Measurements from ENCODE around the gene SRPK2.

DNA sequence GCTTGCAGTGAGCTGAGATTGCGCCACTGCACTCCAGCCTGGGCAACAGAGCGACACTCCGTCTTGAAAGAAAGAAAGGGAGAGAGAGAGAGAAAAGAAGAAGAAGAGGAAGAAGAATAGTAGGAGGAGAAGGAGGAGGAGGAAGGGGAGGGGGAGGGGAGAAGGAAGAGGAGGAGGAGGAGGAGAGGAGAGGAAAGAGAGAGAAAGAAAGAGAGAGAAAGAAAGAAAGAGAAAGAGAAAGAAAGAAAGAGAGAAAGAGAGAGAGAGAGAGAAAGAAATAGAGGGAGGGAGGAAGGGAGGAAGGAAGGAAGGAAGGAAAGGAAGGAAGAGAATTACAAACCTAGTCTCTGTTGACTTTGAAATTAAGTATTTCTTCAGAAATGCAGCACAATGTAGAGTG lies 7.8 kb upstream of the SRPK2 start:
- TF ChIP-seq, protein P1, sequence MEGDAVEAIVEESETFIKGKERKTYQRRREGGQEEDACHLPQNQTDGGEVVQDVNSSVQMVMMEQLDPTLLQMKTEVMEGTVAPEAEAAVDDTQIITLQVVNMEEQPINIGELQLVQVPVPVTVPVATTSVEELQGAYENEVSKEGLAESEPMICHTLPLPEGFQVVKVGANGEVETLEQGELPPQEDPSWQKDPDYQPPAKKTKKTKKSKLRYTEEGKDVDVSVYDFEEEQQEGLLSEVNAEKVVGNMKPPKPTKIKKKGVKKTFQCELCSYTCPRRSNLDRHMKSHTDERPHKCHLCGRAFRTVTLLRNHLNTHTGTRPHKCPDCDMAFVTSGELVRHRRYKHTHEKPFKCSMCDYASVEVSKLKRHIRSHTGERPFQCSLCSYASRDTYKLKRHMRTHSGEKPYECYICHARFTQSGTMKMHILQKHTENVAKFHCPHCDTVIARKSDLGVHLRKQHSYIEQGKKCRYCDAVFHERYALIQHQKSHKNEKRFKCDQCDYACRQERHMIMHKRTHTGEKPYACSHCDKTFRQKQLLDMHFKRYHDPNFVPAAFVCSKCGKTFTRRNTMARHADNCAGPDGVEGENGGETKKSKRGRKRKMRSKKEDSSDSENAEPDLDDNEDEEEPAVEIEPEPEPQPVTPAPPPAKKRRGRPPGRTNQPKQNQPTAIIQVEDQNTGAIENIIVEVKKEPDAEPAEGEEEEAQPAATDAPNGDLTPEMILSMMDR (IDR thresholded peaks at IDR 0.05): no peak
- no peak for TF ChIP-seq POLR2A (IDR thresholded peaks at IDR 0.05)

Data from breast epithelium (tissue), 3 donors.